ENCODE results near the gene MRPL12. TPM values are rescaled to one million over a fixed set of nuclear protein-coding genes. Genes with fewer than 3 reads are reported as not detected.

The MRPL12 gene
- total and polyA plus RNA-seq, 9 of the 15 experiments (the other 6 are each of a cell fraction or from before 2014, with no cell fraction given): 0.94 to 338 (median 100) TPM

DNA sequence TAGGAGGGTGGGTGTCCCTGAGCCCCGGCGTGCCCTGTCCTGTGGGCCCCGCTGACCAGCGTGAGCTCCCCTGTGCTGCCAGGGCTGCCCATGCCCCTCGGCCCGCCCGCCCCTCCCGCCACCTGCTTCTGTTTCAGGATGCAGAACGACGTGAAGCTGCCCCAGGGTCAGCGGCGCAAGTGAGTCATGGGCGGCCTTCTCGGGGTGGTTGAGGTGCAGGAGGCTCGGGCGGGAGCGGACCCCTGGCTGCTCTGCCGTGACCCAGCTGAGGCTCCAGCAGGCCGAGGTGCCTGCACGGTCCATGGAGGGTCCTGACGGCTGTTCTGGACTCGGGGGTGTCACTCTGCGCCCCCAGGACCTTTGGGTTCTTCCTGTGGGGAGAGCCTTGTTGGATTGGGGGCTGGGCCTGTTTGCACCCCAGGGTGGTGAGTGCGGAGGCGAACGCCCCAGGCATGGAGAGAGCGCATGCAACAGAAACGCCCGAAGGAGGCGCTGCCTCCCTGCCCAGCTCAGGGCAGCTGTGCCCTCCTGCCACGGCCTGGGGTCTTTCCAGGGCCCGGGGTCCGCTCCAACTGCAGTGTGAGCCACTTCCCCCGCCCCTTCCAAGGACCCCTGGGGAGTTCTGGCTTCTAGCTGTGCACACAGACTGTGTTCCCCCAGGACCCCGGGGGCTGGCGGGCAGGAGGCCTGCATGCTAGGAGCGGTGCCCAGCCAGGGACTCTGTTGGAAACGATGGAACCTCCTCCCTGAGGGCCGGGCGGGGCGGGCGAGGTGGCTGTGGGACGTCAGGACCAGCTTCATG, 12.9 kb downstream of the MRPL12 start:
- Histone ChIP-seq H3K79me2 (ENCODE audit: control insufficient read depth, insufficient read depth, low read length) (peaks cover 35% of the 10 kb centered on the region), H3K36me3 (ENCODE audit: control insufficient read depth, insufficient read depth, low read length) (peaks cover 64% of the 10 kb centered on the region; the same call in 1 of the 3 replicates), H3K9ac (ENCODE audit: insufficient read depth in 1 of 2, low read depth in 2 of 2, low read length in 2 of 2) (peak overlapping the region in 1 of 2 experiments; percentile 95; a peak in 1 of 4 replicates), H3K4me2 (ENCODE audit: insufficient read depth, low read length) (no peak overlapping the region), H4K20me1 (replicated peaks; ENCODE audit: control insufficient read depth, insufficient read depth, low read length) (peaks cover 12% of the 10 kb centered on the region), H3K9me3 (replicated peaks; ENCODE audit: control insufficient read depth, insufficient read depth, low read depth, low read length) (no peaks in the 10 kb centered on the region), H3K27ac (ENCODE audit: extremely low read depth, low read depth, low read length) (no peak overlapping the region), H3K4me3 (no peak overlapping the region), H3K27me3 (ENCODE audit: control insufficient read depth in 2 of 2, insufficient read depth in 2 of 2, low read length in 2 of 2) (no peaks in the 10 kb centered on the region), H3K9me1 (ENCODE audit: control insufficient read depth, insufficient read depth, low read length) (no peaks in the 10 kb centered on the region), H3K4me1 (replicated peaks in 1 of 2; ENCODE audit: control insufficient read depth in 2 of 2, insufficient read depth in 2 of 2, low read length in 2 of 2) (peaks cover 17 to 87% of the 10 kb centered on the region in 2 experiments), H2AFZ (ENCODE audit: low read depth, low read length) (no peak overlapping the region)
- TF ChIP-seq FOXK1 (CRISPR knock-in tag; IDR thresholded peaks at IDR 0.05; ENCODE audit: borderline replicate concordance) (no peak), POLR2G (IDR thresholded peaks at IDR 0.05; ENCODE audit: low read depth, low read length) (peak; percentile 7; the same call in 1 of the 2 replicates)
- WGBS (ENCODE audit: insufficient coverage, low coverage, missing lambda C conversion rate): 95% methylated on average over 22 of the region's 43 CpGs
- in situ Hi-C loops (cut with MboI): no loop called here
- ATAC-seq (no peak), DNase-seq (ENCODE audit: extremely low read depth in 1 of 4, low spot score in 3 of 4) (no peak), FAIRE-seq (no peak)
- intact Hi-C loops (cut with micrococcal nuclease): no loop called here
- no TSS peak for BruUV-seq (replicated peaks)
- ChIA-PET POLR2A (interaction anchor here (1.3 to 1.4 kb wide), 2 partner anchors 11 to 151 kb away, joined by 3 to 5 read pairs; no protein-coding TSS in a partner anchor), CTCF (ENCODE audit: low intra/inter-chr PET ratio) (no interaction called here)

- WGBS (ENCODE audit: insufficient coverage, low coverage, missing lambda C conversion rate): 90% methylated on average over 5 of the region's 12 CpGs
- DNase-seq (ENCODE audit: extremely low read depth in 1 of 4, low spot score in 3 of 4) (no peak), ATAC-seq (no peak), FAIRE-seq (no peak)
- intact Hi-C loops (cut with micrococcal nuclease): no loop called here
- H3K36me3 ChIP-seq (ENCODE audit: control insufficient read depth, insufficient read depth, low read length): peaks cover 64% of the 10 kb centered on the region; the same call in 1 of the 3 replicates
- H3K4me3 ChIP-seq: no peak overlapping the region
- no peak overlapping the region for H3K4me2 ChIP-seq (ENCODE audit: insufficient read depth, low read length)
- peaks cover 35% of the 10 kb centered on the region for H3K79me2 ChIP-seq (ENCODE audit: control insufficient read depth, insufficient read depth, low read length)
- no peaks in the 10 kb centered on the region for H3K9me3 ChIP-seq (replicated peaks; ENCODE audit: control insufficient read depth, insufficient read depth, low read depth, low read length)
- H3K27me3 ChIP-seq (ENCODE audit: control insufficient read depth in 2 of 2, insufficient read depth in 2 of 2, low read length in 2 of 2): no peaks in the 10 kb centered on the region
- H2AFZ ChIP-seq (ENCODE audit: low read depth, low read length): no peak overlapping the region
- in situ Hi-C loops (cut with MboI): no loop called here
- H3K27ac ChIP-seq (ENCODE audit: extremely low read depth, low read depth, low read length): no peak overlapping the region
- POLR2A ChIA-PET: interaction anchor here (1.4 kb wide), 1 partner anchor 11 kb away, joined by 5 read pairs; no protein-coding TSS in a partner anchor
- no TSS peak for BruUV-seq (replicated peaks)
- H3K9ac ChIP-seq (ENCODE audit: insufficient read depth in 1 of 2, low read depth in 2 of 2, low read length in 2 of 2): no peak overlapping the region
- H4K20me1 ChIP-seq (replicated peaks; ENCODE audit: control insufficient read depth, insufficient read depth, low read length): peaks cover 12% of the 10 kb centered on the region
- no peaks in the 10 kb centered on the region for H3K9me1 ChIP-seq (ENCODE audit: control insufficient read depth, insufficient read depth, low read length)
- H3K4me1 ChIP-seq (replicated peaks in 1 of 2; ENCODE audit: control insufficient read depth in 2 of 2, insufficient read depth in 2 of 2, low read length in 2 of 2): peaks cover 12 to 83% of the 10 kb centered on the region in 2 experiments
- CTCF ChIA-PET (ENCODE audit: low intra/inter-chr PET ratio): no interaction called here
- no peak for TF ChIP-seq FOXM1 (IDR thresholded peaks at IDR 0.05; ENCODE audit: low read depth)
- no peak for TF ChIP-seq FOXM1 (CRISPR knock-in tag; IDR thresholded peaks at IDR 0.05; ENCODE audit: low read depth)
- TF ChIP-seq KLF16 (IDR thresholded peaks at IDR 0.05): no peak
- no peak for TF ChIP-seq ZNF717 (CRISPR knock-in tag; IDR thresholded peaks at IDR 0.05)
These were observed 13.5 kb downstream of the MRPL12 start for GRCh38 chr17:81716674-81716996.
